HepG2 (cell line): ENCODE results near the gene TEKTIP1. TPM values are rescaled to one million over a fixed set of nuclear protein-coding genes. Genes with fewer than 3 reads are reported as not detected.

Experiments used
- DR1 ChIP-seq: sonication (generic); formaldehyde crosslinking; IDR thresholded peaks from 2 replicates; pipeline ENCODE4 v1.8.0; 2021; ENCODE audit warnings: mild to moderate bottlenecking, missing genetic modification reagents, inconsistent platforms
- FOXJ3 ChIP-seq: sonication (generic); formaldehyde crosslinking; IDR thresholded peaks from 2 replicates; pipeline ENCODE4 v1.4.0; 2020; ENCODE audit warnings: missing genetic modification reagents, mild to moderate bottlenecking, borderline replicate concordance
- FOXP1 ChIP-seq, 2 experiments: fragments of 450-650 bp in 1 of 2; IDR thresholded peaks; 2 replicates each; pipeline ENCODE4 v1.6.1; 2017 to 2018; ENCODE audit warnings: antibody characterized with exemption in 1 of 2
- GRHL1 ChIP-seq: sonication (generic); formaldehyde crosslinking; conservative IDR thresholded peaks from 2 replicates; pipeline ENCODE4 v1.8.0; 2022; ENCODE audit warnings: missing genetic modification reagents
- HBP1 ChIP-seq: IDR thresholded peaks from 2 replicates; pipeline ENCODE4 v1.6.1; 2016; ENCODE audit warnings: low read depth, control low read depth
- LRRFIP1 ChIP-seq: sonication (generic); formaldehyde crosslinking; conservative IDR thresholded peaks from 2 replicates; pipeline ENCODE4 v1.4.0; 2020; ENCODE audit warnings: missing genetic modification reagents
- MIER2 ChIP-seq: IDR thresholded peaks from 2 replicates; pipeline ENCODE4 v1.6.1; 2016; ENCODE audit warnings: missing biosample characterization, missing genetic modification reagents
- NFE2L2 ChIP-seq: fragments of 150-350 bp; IDR thresholded peaks from 2 replicates; pipeline ENCODE4 v1.6.1; 2014; ENCODE audit warnings: low read length
- NFRKB ChIP-seq: fragments of 450-650 bp; IDR thresholded peaks from 2 replicates; pipeline ENCODE4 v1.6.1; 2017
- NR1H2 ChIP-seq: sonication (generic); formaldehyde crosslinking; IDR thresholded peaks from 2 replicates; pipeline ENCODE4 v1.8.1; 2022; ENCODE audit warnings: low read depth, missing genetic modification reagents, borderline replicate concordance
- RARG ChIP-seq: sonication (generic); formaldehyde crosslinking; IDR thresholded peaks from 2 replicates; pipeline ENCODE4 v1.4.0; 2020; ENCODE audit warnings: low read depth, mild to moderate bottlenecking, missing genetic modification reagents
- ZBTB33 ChIP-seq: sonication (generic); formaldehyde crosslinking; IDR thresholded peaks from 2 replicates; pipeline ENCODE4 v1.4.0; 2020; ENCODE audit warnings: missing genetic modification reagents
- ZFP62 ChIP-seq: sonication (generic); formaldehyde crosslinking; IDR thresholded peaks from 2 replicates; pipeline ENCODE4 v1.4.0; 2020; ENCODE audit warnings: missing genetic modification reagents
- ZNF513 ChIP-seq: sonication (generic); formaldehyde crosslinking; conservative IDR thresholded peaks from 2 replicates; pipeline ENCODE4 v1.5.0; 2020; ENCODE audit warnings: missing genetic modification reagents
- ZNF740 ChIP-seq: sonication (generic); formaldehyde crosslinking; IDR thresholded peaks from 2 replicates; pipeline ENCODE4 v1.4.0; 2020; ENCODE audit warnings: missing genetic modification reagents
- ZSCAN20 ChIP-seq: sonication (generic); formaldehyde crosslinking; IDR thresholded peaks from 2 replicates; pipeline ENCODE4 v1.4.0; 2020; ENCODE audit warnings: missing genetic modification reagents, mild to moderate bottlenecking, borderline replicate concordance
- ZZZ3 ChIP-seq: sonication (generic); formaldehyde crosslinking; IDR thresholded peaks from 2 replicates; pipeline ENCODE4 v1.4.0; 2020; ENCODE audit warnings: missing genetic modification reagents, mild to moderate bottlenecking, borderline replicate concordance
- polyA plus RNA-seq, 8 experiments: library from polyadenylated mRNA; depleted of rRNA in 3 of 8; stranded (reverse) in 7 of 8; unstranded in 1 of 8; fragments of >200 nt; fragmentation: Illumina TruSeq in 4 of 8; extraction: Trizol in 4 of 8; gene quantifications; 2 replicates each; pipeline versions ENCODE4 v1.2.1 to v1.2.3, GENCODE V29; 2011 to 2016; ENCODE audit warnings: low read depth in 4 of 8, missing spikeins in 1 of 8, mixed read lengths in 1 of 8; ENCODE audit not compliant: insufficient read depth in 1 of 8
- total RNA-seq, 5 experiments: library from RNA; depleted of rRNA; stranded (reverse); fragments of >200 nt; fragmentation: Illumina TruSeq; extraction: Trizol; gene quantifications; 2 replicates each; pipeline ENCODE4 v1.2.3, GENCODE V29; 2016; ENCODE audit warnings: low read depth in 1 of 5

TEKTIP1 gene
- total and polyA plus RNA-seq, 2 of the 13 experiments (the other 11 are each of a cell fraction or from before 2014, with no cell fraction given) = not detected

- TF ChIP-seq ZNF513 (CRISPR knock-in tag) = no peak
- no peak for TF ChIP-seq ZFP62
- TF ChIP-seq ZNF740 = no peak
- peak; percentile 85 for TF ChIP-seq DR1
- no peak for TF ChIP-seq ZSCAN20 (CRISPR knock-in tag)
- TF ChIP-seq FOXP1 (IDR thresholded peaks at IDR 0.05) = no peak
- no peak for TF ChIP-seq FOXP1 (CRISPR knock-in tag; IDR thresholded peaks at IDR 0.05)
- TF ChIP-seq NR1H2 (CRISPR knock-in tag) = no peak
- no peak for TF ChIP-seq ZZZ3 (CRISPR knock-in tag)
- no peak; the same call in 1 of the 2 replicates for TF ChIP-seq RARG (CRISPR knock-in tag)
- TF ChIP-seq NFRKB = no peak
- no peak for TF ChIP-seq MIER2 (CRISPR knock-in tag)
- no peak for TF ChIP-seq FOXJ3
- no peak for TF ChIP-seq GRHL1
- no peak for TF ChIP-seq LRRFIP1 (CRISPR knock-in tag)
- TF ChIP-seq NFE2L2 = no peak
- 0 out of 2 replicates have a peak, but pooled peaks have one; percentile 34 for TF ChIP-seq ZBTB33
- TF ChIP-seq HBP1 (CRISPR knock-in tag) = 0 out of 2 replicates have a peak, but pooled peaks have one; percentile 34
These were observed 38.4 kb upstream of the TEKTIP1 start, which contains the start of gene DOHH (continued) for GRCh38 chr19:3500429-3501101.
